CD14-positive monocyte (primary cell): ENCODE data around the gene ZP2. TPM values are rescaled to one million over a fixed set of nuclear protein-coding genes. Genes with fewer than 3 reads are reported as not detected.

Experiments used
- DNase-seq, 3 donors: peaks; one replicate each; pipeline ENCODE4 v3.0.0-alpha.2; 2011 to 2022
- H2AFZ ChIP-seq: 2 replicates; pipeline ENCODE4 v1.6.0; 2012; ENCODE audit warnings: mild to moderate bottlenecking, low read depth, low read length, inconsistent platforms; ENCODE audit not compliant: insufficient read depth, poor library complexity, severe bottlenecking
- H3K27ac ChIP-seq, 2 donors: 1 replicate in 1 of 2; 2 replicates in 1 of 2; pipeline ENCODE4 v1.5.1; 2012 to 2013; ENCODE audit warnings: low read length in 2 of 2, control low read depth in 1 of 2, inconsistent platforms in 1 of 2, low read depth in 1 of 2, mild to moderate bottlenecking in 1 of 2
- H3K27me3 ChIP-seq, 2 donors: one replicate each; pipeline versions ENCODE4 v1.6.0 to v1.6.1; 2011 to 2013; ENCODE audit warnings: low read length in 2 of 2; ENCODE audit not compliant: control insufficient read depth in 2 of 2, insufficient read depth in 2 of 2
- H3K36me3 ChIP-seq, 2 donors: replicated peaks in 1 of 2; 1 replicate in 1 of 2; 2 replicates in 1 of 2; pipeline versions ENCODE4 v1.5.1 to v1.6.1; 2012 to 2013; ENCODE audit warnings: low read length in 2 of 2, control low read depth in 1 of 2, inconsistent platforms in 1 of 2, mild to moderate bottlenecking in 1 of 2; ENCODE audit not compliant: insufficient read depth in 2 of 2, control insufficient read depth in 1 of 2
- H3K4me1 ChIP-seq, 2 donors: 1 replicate in 1 of 2; 2 replicates in 1 of 2; pipeline versions ENCODE4 v1.5.1 to v1.6.1; 2012 to 2013; ENCODE audit warnings: low read length in 2 of 2, control low read depth in 1 of 2, inconsistent platforms in 1 of 2, mild to moderate bottlenecking in 1 of 2, moderate library complexity in 1 of 2; ENCODE audit not compliant: insufficient read depth in 2 of 2, control insufficient read depth in 1 of 2
- H3K4me2 ChIP-seq: replicated peaks from 2 replicates; pipeline ENCODE3; 2012; ENCODE audit warnings: low read length, moderate library complexity, mild to moderate bottlenecking; ENCODE audit not compliant: poor library complexity, severe bottlenecking; ENCODE audit errors: extremely low read depth
- H3K4me3 ChIP-seq, 3 experiments: fragments of 200-600 bp in 1 of 3; sonication (generic) in 1 of 3; replicated peaks in 1 of 3; 1 replicate in 2 of 3; 2 replicates in 1 of 3; pipeline ENCODE4 v1.5.1; 2011 to 2013; ENCODE audit warnings: low read length in 3 of 3, mild to moderate bottlenecking in 3 of 3, control low read depth in 2 of 3, low read depth in 2 of 3, inconsistent platforms in 1 of 3, moderate library complexity in 1 of 3
- H3K79me2 ChIP-seq: 2 replicates; pipeline ENCODE4 v1.6.0; 2012; ENCODE audit warnings: mild to moderate bottlenecking, control low read depth, inconsistent platforms, low read length, moderate library complexity; ENCODE audit not compliant: insufficient read depth
- H3K9ac ChIP-seq: 2 replicates; pipeline ENCODE4 v1.6.0; 2017; ENCODE audit warnings: low read length, mild to moderate bottlenecking; ENCODE audit not compliant: insufficient read depth, poor library complexity, severe bottlenecking
- H3K9me3 ChIP-seq, 2 donors: replicated peaks in 1 of 2; 1 replicate in 1 of 2; 2 replicates in 1 of 2; pipeline versions ENCODE4 v1.5.1 to v1.6.1; 2012 to 2013; ENCODE audit warnings: low read length in 2 of 2, control low read depth in 1 of 2; ENCODE audit not compliant: control insufficient read depth in 1 of 2, insufficient read depth in 1 of 2
- H4K20me1 ChIP-seq: 2 replicates; pipeline ENCODE4 v1.6.0; 2012; ENCODE audit warnings: mild to moderate bottlenecking, low read length, control low read depth, moderate library complexity; ENCODE audit not compliant: insufficient read depth
- H3K27ac Mint-ChIP-seq, 7 donors: one replicate each; pipeline ENCODE4 v1.8.0; 2020; ENCODE audit warnings: mild to moderate bottlenecking in 7 of 7, mixed read lengths in 7 of 7, moderate library complexity in 6 of 7, inconsistent platforms in 2 of 7
- H3K27me3 Mint-ChIP-seq, 3 donors: one replicate each; pipeline ENCODE4 v1.8.0; 2021 to 2022; ENCODE audit warnings: low read depth in 3 of 3, mild to moderate bottlenecking in 3 of 3, mixed read lengths in 3 of 3, moderate library complexity in 3 of 3, inconsistent platforms in 1 of 3
- H3K36me3 Mint-ChIP-seq, 2 donors: one replicate each; pipeline ENCODE4 v1.8.0; 2020; ENCODE audit warnings: mixed read lengths in 2 of 2, inconsistent platforms in 1 of 2, mild to moderate bottlenecking in 1 of 2
- H3K4me1 Mint-ChIP-seq: one replicate; pipeline ENCODE4 v1.8.0; 2020; ENCODE audit warnings: mild to moderate bottlenecking, mixed read lengths
- H3K4me3 Mint-ChIP-seq, 2 donors: one replicate each; pipeline ENCODE4 v1.8.0; 2020; ENCODE audit warnings: mild to moderate bottlenecking in 2 of 2, mixed read lengths in 2 of 2, moderate library complexity in 1 of 2
- H3K9me3 Mint-ChIP-seq, 7 donors: one replicate each; pipeline ENCODE4 v1.8.0; 2020 to 2022; ENCODE audit warnings: mixed read lengths in 7 of 7, mild to moderate bottlenecking in 6 of 7, moderate library complexity in 6 of 7, inconsistent platforms in 2 of 7
- CTCF ChIP-seq: fragments of 200-600 bp; IDR thresholded peaks from one replicate; pipeline ENCODE4 v1.8.0; 2022; ENCODE audit warnings: antibody characterized with exemption, mild to moderate bottlenecking
- WGBS: methylation state at CpG from one replicate; pipeline ENCODE4 v1.1.5; 2013; ENCODE audit warnings: missing lambda C conversion rate; ENCODE audit not compliant: insufficient coverage; 5-methylcytosine and 5-hydroxymethylcytosine counted together
- intact Hi-C, 2 donors: fragments of 100-400 bp; cut with micrococcal nuclease; formaldehyde crosslinking; loops; one replicate each; pipeline versions ENCODE4 v1.15.0 to v1.15.1; 2023
- polyA plus RNA-seq, 3 donors: library from polyadenylated mRNA; depleted of rRNA in 1 of 3; unstranded in 2 of 3; stranded (reverse) in 1 of 3; fragments of 300-500 nt in 2 of 3; fragments of >200 nt in 1 of 3; fragmentation: Illumina TruSeq in 2 of 3; gene quantifications; 1 replicate in 2 of 3; 2 replicates in 1 of 3; pipeline ENCODE4 v1.2.3, GENCODE V29; 2012 to 2021

ZP2 gene
- polyA plus RNA-seq, 3 donors = not detected

- TF ChIP-seq CTCF = no peak
- H3K36me3 Mint-ChIP-seq = peaks cover 32 to 38% of the 10 kb centered on the region in 2 donors
- Histone ChIP-seq H3K79me2 (peaks cover 3% of the 10 kb centered on the region), H3K4me2 (no peak overlapping the region), H3K4me1 (peaks cover 16 to 23% of the 10 kb centered on the region in 2 donors), H3K4me3 (no peak overlapping the region), H3K9me3 (no peaks in the 10 kb centered on the region), H3K36me3 (peaks cover 15 to 42% of the 10 kb centered on the region in 2 donors), H4K20me1 (peaks cover 3% of the 10 kb centered on the region), H3K9ac (no peak overlapping the region), H3K27ac (no peak overlapping the region), H3K27me3 (no peaks in the 10 kb centered on the region), H2AFZ (no peak overlapping the region)
- peaks cover 0 to 1% (median 0%) of the 10 kb centered on the region in 3 donors for H3K27me3 Mint-ChIP-seq
- DNase-seq = no peak
- WGBS = no CpG with 5 or more reads among the region's 1 CpG
- H3K4me3 Mint-ChIP-seq = no peak overlapping the region
- intact Hi-C loops = no loop called here
- no peak overlapping the region for H3K27ac Mint-ChIP-seq
- H3K4me1 Mint-ChIP-seq = peaks cover 21% of the 10 kb centered on the region
- peaks cover 0 to 2% (median 0%) of the 10 kb centered on the region in 7 donors for H3K9me3 Mint-ChIP-seq
Measured at GRCh38 chr16:21160276-21160675, 51.1 kb downstream of the ZP2 start.

- Histone ChIP-seq H3K4me1 (peaks cover 16 to 23% of the 10 kb centered on the region in 2 donors), H3K36me3 (peaks cover 9 to 33% of the 10 kb centered on the region in 2 donors), H3K9ac (peak overlapping the region; percentile 69), H3K4me2 (peak overlapping the region; percentile 100), H3K9me3 (no peaks in the 10 kb centered on the region), H3K4me3 (peak overlapping the region; percentile 51 to 94 (median 60)), H3K27ac (peak overlapping the region in 1 of 2 donors; percentile 67), H3K27me3 (no peaks in the 10 kb centered on the region), H2AFZ (peak overlapping the region; percentile 87), H4K20me1 (peaks cover 3% of the 10 kb centered on the region), H3K79me2 (peaks cover 3% of the 10 kb centered on the region)
- Mint-ChIP-seq H3K36me3 (peaks cover 26 to 30% of the 10 kb centered on the region in 2 donors), H3K9me3 (peaks cover 0 to 2% (median 0%) of the 10 kb centered on the region in 7 donors), H3K4me3 (peak overlapping the region; percentile 86 to 96), H3K27me3 (peaks cover 0 to 1% (median 0%) of the 10 kb centered on the region in 3 donors), H3K4me1 (peaks cover 21% of the 10 kb centered on the region), H3K27ac (peak overlapping the region in 4 of 7 donors; percentile 38 to 82 (median 44))
- no peak for TF ChIP-seq CTCF
- peak; percentile 12 to 47 (median 23) for DNase-seq
- intact Hi-C loops = no loop called here
- 0% methylated on average over 13 of the region's 27 CpGs for WGBS
Measured at GRCh38 chr16:21159281-21159951, 52.0 kb downstream of the ZP2 start.
